Measurements from ENCODE around the gene CNTN4. TPM values are rescaled to one million over a fixed set of nuclear protein-coding genes. Genes with fewer than 3 reads are reported as not detected.
"Not testable (repeated sequence)": the region's sequence is repeated elsewhere in the genome, so short reads cannot be mapped to it uniquely, and the experiment has no call there.

The CNTN4 gene
- total and polyA plus RNA-seq, 4 donors = 29.2 to 88.0 (median 36.1) TPM

- no peaks in the 10 kb centered on the region for H3K36me3 ChIP-seq (ENCODE audit: control insufficient read depth, insufficient read depth, low read length)
- no peaks in the 10 kb centered on the region for H3K27me3 ChIP-seq (ENCODE audit: control insufficient read depth, insufficient read depth, low read length)
- H3K4me3 ChIP-seq (ENCODE audit: low read depth, low read length) = peak overlapping the region; percentile 24
- H3K27ac ChIP-seq (ENCODE audit: low read depth, low read length) = no peak overlapping the region
- H3K9me3 ChIP-seq (ENCODE audit: control insufficient read depth, insufficient read depth, low read length) = no peaks in the 10 kb centered on the region
- H3K4me1 ChIP-seq (ENCODE audit: control insufficient read depth, insufficient read depth, low read length) = peaks cover 4% of the 10 kb centered on the region
- 16% methylated on average over 8 of the region's 10 CpGs for WGBS (ENCODE audit: insufficient coverage)
- DNase-seq (ENCODE audit: low read depth in 4 of 6, low spot score in 6 of 6) = peak; percentile 55 to 96 (median 73)
Observed at GRCh38 chr3:2511356-2511755, 412.7 kb downstream of the CNTN4 start.

DNA sequence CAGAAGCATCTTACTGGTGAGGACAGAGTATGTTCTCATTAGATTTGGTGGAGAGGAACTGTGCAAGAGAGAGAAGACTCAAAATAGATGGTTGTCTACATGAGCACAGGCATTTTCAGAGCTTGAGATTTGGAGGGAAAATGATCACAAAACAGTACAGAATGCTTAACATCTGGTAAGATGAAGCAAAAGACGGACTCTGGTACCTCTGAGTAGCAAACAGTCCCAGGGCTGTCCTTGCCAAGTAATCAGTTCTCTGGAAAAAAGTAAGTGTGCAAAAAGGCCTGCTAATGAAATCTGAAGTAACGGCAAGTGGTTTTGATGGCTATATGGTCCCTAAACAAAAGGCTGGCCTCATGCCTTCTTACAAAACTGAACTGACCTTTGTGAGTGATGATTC, 414.2 kb downstream of the CNTN4 start:
- peak in 2 of 6 donors; percentile 21 to 63 for DNase-seq (ENCODE audit: low read depth in 4 of 6, low spot score in 6 of 6)
- WGBS (ENCODE audit: insufficient coverage) = 50% methylated on average over 1 of the region's 2 CpGs
- peak overlapping the region; percentile 2 for H3K4me3 ChIP-seq (ENCODE audit: low read depth, low read length)

DNA sequence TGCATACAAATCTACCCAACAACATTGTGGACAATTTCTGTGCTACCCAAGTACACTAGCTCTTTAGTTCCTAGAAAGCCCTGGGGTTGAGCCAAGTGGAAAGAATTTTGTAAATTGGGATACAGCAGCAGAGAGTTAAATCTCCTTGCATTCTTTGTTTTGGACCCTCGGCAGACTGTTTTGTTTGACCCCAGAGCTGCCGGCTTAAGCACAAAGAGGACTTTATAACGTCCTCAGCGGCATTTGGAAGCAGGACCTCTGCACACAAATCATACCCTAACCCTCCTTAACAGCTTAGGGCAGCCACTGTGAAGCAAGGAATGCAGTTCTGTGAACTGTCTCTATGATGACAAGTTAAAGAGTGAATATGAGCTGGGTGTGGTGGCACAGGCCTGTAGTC, 415.3 kb downstream of the CNTN4 start:
- Histone ChIP-seq H3K9me3 (ENCODE audit: control insufficient read depth, insufficient read depth, low read length) (no peaks in the 10 kb centered on the region), H3K4me3 (ENCODE audit: low read depth, low read length) (no peak overlapping the region), H3K36me3 (ENCODE audit: control insufficient read depth, insufficient read depth, low read length) (no peaks in the 10 kb centered on the region), H3K27ac (ENCODE audit: low read depth, low read length) (no peak overlapping the region), H3K27me3 (ENCODE audit: control insufficient read depth, insufficient read depth, low read length) (no peaks in the 10 kb centered on the region), H3K4me1 (ENCODE audit: control insufficient read depth, insufficient read depth, low read length) (peaks cover 4% of the 10 kb centered on the region)
- 0% methylated on average over 2 of the region's 4 CpGs for WGBS (ENCODE audit: insufficient coverage)
- peak in 2 of 6 donors; percentile 61 to 71 for DNase-seq (ENCODE audit: low read depth in 4 of 6, low spot score in 6 of 6)

More for the DNA sequence above, 414.2 kb downstream of the CNTN4 start:
- Histone ChIP-seq H3K36me3 (ENCODE audit: control insufficient read depth, insufficient read depth, low read length) (no peaks in the 10 kb centered on the region), H3K27ac (ENCODE audit: low read depth, low read length) (no peak overlapping the region), H3K9me3 (ENCODE audit: control insufficient read depth, insufficient read depth, low read length) (no peaks in the 10 kb centered on the region), H3K27me3 (ENCODE audit: control insufficient read depth, insufficient read depth, low read length) (no peaks in the 10 kb centered on the region), H3K4me1 (ENCODE audit: control insufficient read depth, insufficient read depth, low read length) (peaks cover 4% of the 10 kb centered on the region)

DNA sequence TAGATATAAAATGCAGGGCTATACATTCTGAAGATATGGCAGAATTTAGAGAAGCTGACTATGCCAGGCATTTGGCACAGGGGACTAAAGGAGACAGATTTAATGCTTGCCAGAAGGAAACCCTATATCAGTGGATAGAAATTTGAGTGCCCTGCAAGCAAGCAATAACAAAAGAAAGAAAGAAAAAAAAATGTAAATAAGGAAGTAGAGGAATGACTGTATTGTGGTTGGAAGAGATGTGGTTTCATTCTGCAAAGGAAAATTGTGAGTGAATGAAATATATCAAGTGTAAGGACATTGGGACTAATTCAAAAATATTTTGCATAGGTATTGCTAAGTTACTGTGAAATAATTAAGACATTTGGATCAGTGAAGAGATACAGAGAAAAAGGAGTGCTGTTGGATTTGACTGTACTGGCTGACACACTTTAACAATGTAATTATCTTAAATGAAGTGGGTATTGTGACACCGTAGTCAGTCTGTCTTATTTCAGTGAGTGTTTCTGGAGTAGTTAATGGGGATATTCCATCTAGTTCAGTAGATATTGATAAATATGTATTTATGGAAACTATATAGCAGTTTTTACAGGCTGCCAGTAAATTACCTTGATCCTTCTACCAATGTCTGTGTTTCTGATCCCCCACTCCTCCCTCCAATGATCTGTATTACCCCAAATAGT, 418.2 kb downstream of the CNTN4 start:
- WGBS (ENCODE audit: insufficient coverage) = no CpG with 5 or more reads among the region's 1 CpG
- Histone ChIP-seq H3K4me3 (ENCODE audit: low read depth, low read length) (no peak overlapping the region), H3K27ac (ENCODE audit: low read depth, low read length) (no peak overlapping the region), H3K4me1 (ENCODE audit: control insufficient read depth, insufficient read depth, low read length) (peaks cover 4% of the 10 kb centered on the region), H3K27me3 (ENCODE audit: control insufficient read depth, insufficient read depth, low read length) (no peaks in the 10 kb centered on the region), H3K9me3 (ENCODE audit: control insufficient read depth, insufficient read depth, low read length) (no peaks in the 10 kb centered on the region), H3K36me3 (ENCODE audit: control insufficient read depth, insufficient read depth, low read length) (no peaks in the 10 kb centered on the region)
- DNase-seq (ENCODE audit: low read depth in 4 of 6, low spot score in 6 of 6) = no peak

GRCh38 chr3:2517500-2518172, 419.0 kb downstream of the CNTN4 start:
- no peak overlapping the region for H3K4me3 ChIP-seq (ENCODE audit: low read depth, low read length)
- no peak overlapping the region for H3K27ac ChIP-seq (ENCODE audit: low read depth, low read length)
- peaks cover 4% of the 10 kb centered on the region for H3K4me1 ChIP-seq (ENCODE audit: control insufficient read depth, insufficient read depth, low read length)
- H3K36me3 ChIP-seq (ENCODE audit: control insufficient read depth, insufficient read depth, low read length) = no peaks in the 10 kb centered on the region
- no peaks in the 10 kb centered on the region for H3K9me3 ChIP-seq (ENCODE audit: control insufficient read depth, insufficient read depth, low read length)
- DNase-seq (ENCODE audit: low read depth in 4 of 6, low spot score in 6 of 6) = peak in 1 of 6 donors; percentile 38
- no peaks in the 10 kb centered on the region for H3K27me3 ChIP-seq (ENCODE audit: control insufficient read depth, insufficient read depth, low read length)
- WGBS (ENCODE audit: insufficient coverage) = 80% methylated on average over 1 of the region's 5 CpGs

DNA sequence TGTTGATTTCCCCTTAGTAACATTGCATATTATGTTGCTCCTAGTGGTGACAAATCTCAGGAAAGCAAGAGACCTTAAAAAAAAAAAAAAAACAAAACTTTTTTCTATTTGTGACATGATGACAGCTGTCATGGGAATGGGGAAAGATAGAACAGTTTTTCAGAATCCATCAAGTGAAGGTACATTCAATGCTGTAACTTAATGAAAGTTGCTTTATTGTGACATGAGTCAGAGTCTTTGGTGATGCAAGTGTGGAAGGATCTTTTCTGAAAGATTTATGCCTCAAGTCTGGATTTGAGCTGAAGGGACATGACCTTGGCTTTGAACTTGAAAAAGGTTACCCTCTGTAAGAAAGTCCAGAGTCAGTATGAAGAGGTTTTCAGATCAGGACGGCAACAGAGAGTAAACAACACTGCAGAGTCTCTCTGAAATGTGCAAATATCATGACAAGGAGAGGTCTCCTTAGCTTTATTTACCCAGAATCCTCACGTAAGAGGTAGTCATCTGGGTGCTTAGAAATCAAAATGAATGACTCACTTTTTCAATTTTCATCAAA, 424.7 kb downstream of the CNTN4 start:
- Histone ChIP-seq H3K36me3 (ENCODE audit: control insufficient read depth, insufficient read depth, low read length) (no peaks in the 10 kb centered on the region), H3K27me3 (ENCODE audit: control insufficient read depth, insufficient read depth, low read length) (no peaks in the 10 kb centered on the region), H3K9me3 (ENCODE audit: control insufficient read depth, insufficient read depth, low read length) (no peaks in the 10 kb centered on the region), H3K4me1 (ENCODE audit: control insufficient read depth, insufficient read depth, low read length) (no peaks in the 10 kb centered on the region), H3K4me3 (ENCODE audit: low read depth, low read length) (no peak overlapping the region), H3K27ac (ENCODE audit: low read depth, low read length) (no peak overlapping the region)
- no peak for DNase-seq (ENCODE audit: low read depth in 4 of 6, low spot score in 6 of 6)
- no CpG with 5 or more reads among the region's 2 CpGs for WGBS (ENCODE audit: insufficient coverage)

- H3K27ac ChIP-seq (ENCODE audit: low read depth, low read length) = no peak overlapping the region
Observed at GRCh38 chr3:2525968-2526367, 427.3 kb downstream of the CNTN4 start.

GRCh38 chr3:2526926-2527325, 428.3 kb downstream of the CNTN4 start:
- Histone ChIP-seq H3K27ac (ENCODE audit: low read depth, low read length) (no peak overlapping the region), H3K4me1 (ENCODE audit: control insufficient read depth, insufficient read depth, low read length) (no peaks in the 10 kb centered on the region), H3K27me3 (ENCODE audit: control insufficient read depth, insufficient read depth, low read length) (no peaks in the 10 kb centered on the region), H3K9me3 (ENCODE audit: control insufficient read depth, insufficient read depth, low read length) (no peaks in the 10 kb centered on the region), H3K4me3 (ENCODE audit: low read depth, low read length) (no peak overlapping the region), H3K36me3 (ENCODE audit: control insufficient read depth, insufficient read depth, low read length) (no peaks in the 10 kb centered on the region)
- DNase-seq (ENCODE audit: low read depth in 4 of 6, low spot score in 6 of 6) = no peak
- WGBS (ENCODE audit: insufficient coverage) = no CpG with 5 or more reads among the region's 1 CpG

More at GRCh38 chr3:2525968-2526367, 427.3 kb downstream of the CNTN4 start:
- Histone ChIP-seq H3K27me3 (ENCODE audit: control insufficient read depth, insufficient read depth, low read length) (no peaks in the 10 kb centered on the region), H3K4me3 (ENCODE audit: low read depth, low read length) (no peak overlapping the region), H3K9me3 (ENCODE audit: control insufficient read depth, insufficient read depth, low read length) (no peaks in the 10 kb centered on the region), H3K4me1 (ENCODE audit: control insufficient read depth, insufficient read depth, low read length) (no peaks in the 10 kb centered on the region), H3K36me3 (ENCODE audit: control insufficient read depth, insufficient read depth, low read length) (no peaks in the 10 kb centered on the region)
- no CpG with 5 or more reads among the region's 2 CpGs for WGBS (ENCODE audit: insufficient coverage)
- DNase-seq (ENCODE audit: low read depth in 4 of 6, low spot score in 6 of 6) = no peak

- DNase-seq (ENCODE audit: low read depth in 4 of 6, low spot score in 6 of 6); H3K36me3 ChIP-seq (ENCODE audit: control insufficient read depth, insufficient read depth, low read length); H3K27ac ChIP-seq (ENCODE audit: low read depth, low read length); H3K4me1 ChIP-seq (ENCODE audit: control insufficient read depth, insufficient read depth, low read length); H3K9me3 ChIP-seq (ENCODE audit: control insufficient read depth, insufficient read depth, low read length); H3K27me3 ChIP-seq (ENCODE audit: control insufficient read depth, insufficient read depth, low read length); H3K4me3 ChIP-seq (ENCODE audit: low read depth, low read length): not testable (repeated sequence)
- WGBS (ENCODE audit: insufficient coverage) = 60% methylated on average over 1 of the region's 8 CpGs
Observed at GRCh38 chr3:2527328-2527727, 428.7 kb downstream of the CNTN4 start.

GRCh38 chr3:2534767-2535166, 436.1 kb downstream of the CNTN4 start:
- not testable (repeated sequence) for H3K36me3 ChIP-seq (ENCODE audit: control insufficient read depth, insufficient read depth, low read length); H3K9me3 ChIP-seq (ENCODE audit: control insufficient read depth, insufficient read depth, low read length); DNase-seq (ENCODE audit: low read depth in 4 of 6, low spot score in 6 of 6); H3K27me3 ChIP-seq (ENCODE audit: control insufficient read depth, insufficient read depth, low read length); H3K4me1 ChIP-seq (ENCODE audit: control insufficient read depth, insufficient read depth, low read length); H3K4me3 ChIP-seq (ENCODE audit: low read depth, low read length); H3K27ac ChIP-seq (ENCODE audit: low read depth, low read length)
- 100% methylated on average over 1 of the region's 6 CpGs for WGBS (ENCODE audit: insufficient coverage)
